ENCODE measurements around the gene LCA5L. TPM values are rescaled to one million over a fixed set of nuclear protein-coding genes. Genes with fewer than 3 reads are reported as not detected.

The LCA5L gene
- total and polyA plus RNA-seq, 10 of the 15 experiments (the other 5 are each of a cell fraction or from before 2014, with no cell fraction given) = 0.18 to 0.55 (median 0.27) TPM; not detected in 2

DNA sequence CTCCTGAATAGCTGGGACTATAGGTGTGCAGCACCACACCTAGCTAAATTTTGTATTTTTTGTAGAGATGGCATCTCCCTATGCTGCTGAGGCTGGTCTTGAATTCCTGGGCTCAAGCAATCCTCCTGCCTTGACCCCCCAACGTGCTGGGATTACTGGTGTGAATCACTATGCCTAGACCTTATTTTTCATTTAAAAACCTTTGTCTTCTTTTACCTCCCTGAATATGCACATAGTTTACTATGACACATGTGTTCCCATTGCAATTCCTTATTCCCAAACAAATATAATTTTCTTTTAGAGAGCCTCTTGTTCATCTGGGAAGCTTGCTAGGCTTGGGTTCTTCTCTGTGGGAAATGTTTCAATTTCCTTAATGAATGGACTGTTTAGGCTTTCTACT lies 23.0 kb upstream of the LCA5L start:
- Histone ChIP-seq H3K36me3 (ENCODE audit: control insufficient read depth in 2 of 2, insufficient read depth in 2 of 2, low read length in 1 of 2) (no peaks in the 10 kb centered on the region), H2AFZ (ENCODE audit: control insufficient read depth, low read depth, low read length) (no peak overlapping the region), H4K20me1 (ENCODE audit: control insufficient read depth, insufficient read depth) (no peaks in the 10 kb centered on the region), H3K4me2 (ENCODE audit: control insufficient read depth, insufficient read depth) (no peak overlapping the region), H3K27me3 (replicated peaks in 1 of 2; ENCODE audit: control insufficient read depth in 2 of 2, insufficient read depth in 2 of 2, low read length in 1 of 2) (no peaks in the 10 kb centered on the region), H3K4me1 (ENCODE audit: control insufficient read depth, insufficient read depth, low read length) (no peaks in the 10 kb centered on the region), H3K4me3 (no peak overlapping the region), H3K9ac (ENCODE audit: control insufficient read depth, insufficient read depth, low read length) (no peak overlapping the region), H3K27ac (ENCODE audit: control insufficient read depth, insufficient read depth) (no peak overlapping the region), H3K9me3 (replicated peaks; ENCODE audit: control insufficient read depth, insufficient read depth, low read length) (no peaks in the 10 kb centered on the region; the same call in 2 of the 3 replicates), H3K79me2 (ENCODE audit: control insufficient read depth, insufficient read depth, low read length) (no peaks in the 10 kb centered on the region)
- POLR2A ChIA-PET = no interaction called here
- TF ChIP-seq ZSCAN29 (IDR thresholded peaks at IDR 0.05) (no peak), ZZZ3 (IDR thresholded peaks at IDR 0.05; ENCODE audit: control insufficient read depth, insufficient read length, low read depth) (no peak)
- CTCF ChIA-PET = no interaction called here
- 29% methylated on average over 1 of the region's 1 CpG for WGBS (ENCODE audit: insufficient coverage, insufficient replicate concordance, low lambda C conversion rate, missing lambda C conversion rate)
- DNase-seq (ENCODE audit: low read depth, low spot score) (no peak), ATAC-seq (no peak), FAIRE-seq (no peak)
- intact Hi-C loops (cut with micrococcal nuclease; ENCODE audit: unreplicated experiment) = no loop called here
- in situ Hi-C loops (cut with MboI) = no loop called here
- SMC1A ChIA-PET (ENCODE audit: uncharacterized antibody, unreplicated experiment) = no interaction called here
- RAD21 ChIA-PET (ENCODE audit: unreplicated experiment) = no interaction called here
- no TSS peak for BruUV-seq (replicated peaks)

DNA sequence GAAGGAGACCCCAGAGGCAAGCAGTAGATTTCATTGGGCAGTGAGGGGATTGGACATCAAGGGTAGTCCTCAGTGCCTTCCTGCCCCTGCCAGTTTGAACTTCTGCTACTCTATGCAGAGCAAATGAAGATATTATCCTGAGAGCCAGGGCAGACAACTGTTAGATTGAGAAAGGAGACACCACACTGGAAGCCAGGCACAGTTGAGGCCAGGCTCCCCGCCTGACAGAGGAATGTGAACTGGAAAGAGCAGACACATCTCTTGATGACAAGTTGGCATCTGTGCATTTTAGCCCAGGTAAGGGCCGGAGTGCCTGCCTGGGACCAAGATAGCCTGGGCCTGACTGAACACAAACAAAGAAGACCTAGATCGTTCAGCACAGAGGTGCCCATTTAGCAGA lies 22.2 kb upstream of the LCA5L start:
- ChIA-PET POLR2A (no interaction called here), SMC1A (ENCODE audit: uncharacterized antibody, unreplicated experiment) (no interaction called here), CTCF (no interaction called here), RAD21 (ENCODE audit: unreplicated experiment) (no interaction called here)
- no peak for TF ChIP-seq NFYB (IDR thresholded peaks at IDR 0.05; ENCODE audit: insufficient read depth, low read depth, low read length)
- no peak for TF ChIP-seq FOXK2 (IDR thresholded peaks at IDR 0.05)
- TF ChIP-seq MEF2B (IDR thresholded peaks at IDR 0.05; ENCODE audit: partially characterized antibody, poor library complexity, severe bottlenecking) = no peak
- in situ Hi-C loops (cut with MboI) = no loop called here
- ATAC-seq (no peak), DNase-seq (ENCODE audit: low read depth, low spot score) (no peak), FAIRE-seq (no peak)
- Histone ChIP-seq H3K27ac (ENCODE audit: control insufficient read depth, insufficient read depth) (no peak overlapping the region), H3K9ac (ENCODE audit: control insufficient read depth, insufficient read depth, low read length) (no peak overlapping the region), H4K20me1 (ENCODE audit: control insufficient read depth, insufficient read depth) (no peaks in the 10 kb centered on the region), H2AFZ (ENCODE audit: control insufficient read depth, low read depth, low read length) (no peak overlapping the region), H3K27me3 (replicated peaks in 1 of 2; ENCODE audit: control insufficient read depth in 2 of 2, insufficient read depth in 2 of 2, low read length in 1 of 2) (no peaks in the 10 kb centered on the region), H3K4me3 (no peak overlapping the region), H3K36me3 (ENCODE audit: control insufficient read depth in 2 of 2, insufficient read depth in 2 of 2, low read length in 1 of 2) (no peaks in the 10 kb centered on the region), H3K9me3 (replicated peaks; ENCODE audit: control insufficient read depth, insufficient read depth, low read length) (no peaks in the 10 kb centered on the region; the same call in 2 of the 3 replicates), H3K79me2 (ENCODE audit: control insufficient read depth, insufficient read depth, low read length) (no peaks in the 10 kb centered on the region), H3K4me1 (ENCODE audit: control insufficient read depth, insufficient read depth, low read length) (no peaks in the 10 kb centered on the region), H3K4me2 (ENCODE audit: control insufficient read depth, insufficient read depth) (no peak overlapping the region)
- BruUV-seq (replicated peaks) = no TSS peak
- 51% methylated on average over 3 of the region's 3 CpGs for WGBS (ENCODE audit: insufficient coverage, insufficient replicate concordance, low lambda C conversion rate, missing lambda C conversion rate)
- intact Hi-C loops (cut with micrococcal nuclease; ENCODE audit: unreplicated experiment) = no loop called here

Data from GM12878 (cell line).